ENCODE results near the gene ANK3.

Gene ANK3

DNA sequence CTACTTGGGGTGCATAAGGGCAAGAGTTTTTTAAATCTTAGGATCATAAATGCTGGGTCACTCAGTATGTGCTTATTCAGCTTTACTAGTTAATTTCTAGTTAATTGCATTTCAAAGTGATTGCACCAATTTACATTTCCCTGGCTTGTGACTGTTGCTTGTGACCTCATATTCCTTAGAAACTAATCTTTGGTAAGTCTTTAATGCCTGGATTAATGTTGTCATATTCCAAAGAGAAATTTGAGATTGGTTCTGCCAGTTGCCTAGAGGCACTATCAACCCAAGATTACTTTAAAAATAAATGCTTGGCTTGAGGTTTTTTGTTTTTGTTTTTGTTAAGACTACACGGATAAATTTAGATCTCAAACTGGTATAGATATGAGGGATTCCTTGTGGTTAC lies 103.1 kb downstream of the ANK3 start:
- no peak for DNase-seq (ENCODE audit: low read depth)
- no peak overlapping the region for H3K4me3 ChIP-seq (ENCODE audit: low read depth, low read length)
- TF ChIP-seq, protein P1, sequence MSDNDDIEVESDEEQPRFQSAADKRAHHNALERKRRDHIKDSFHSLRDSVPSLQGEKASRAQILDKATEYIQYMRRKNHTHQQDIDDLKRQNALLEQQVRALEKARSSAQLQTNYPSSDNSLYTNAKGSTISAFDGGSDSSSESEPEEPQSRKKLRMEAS (IDR thresholded peaks at IDR 0.05; ENCODE audit: low read depth, low read length): no peak
- TF ChIP-seq, protein P2, sequence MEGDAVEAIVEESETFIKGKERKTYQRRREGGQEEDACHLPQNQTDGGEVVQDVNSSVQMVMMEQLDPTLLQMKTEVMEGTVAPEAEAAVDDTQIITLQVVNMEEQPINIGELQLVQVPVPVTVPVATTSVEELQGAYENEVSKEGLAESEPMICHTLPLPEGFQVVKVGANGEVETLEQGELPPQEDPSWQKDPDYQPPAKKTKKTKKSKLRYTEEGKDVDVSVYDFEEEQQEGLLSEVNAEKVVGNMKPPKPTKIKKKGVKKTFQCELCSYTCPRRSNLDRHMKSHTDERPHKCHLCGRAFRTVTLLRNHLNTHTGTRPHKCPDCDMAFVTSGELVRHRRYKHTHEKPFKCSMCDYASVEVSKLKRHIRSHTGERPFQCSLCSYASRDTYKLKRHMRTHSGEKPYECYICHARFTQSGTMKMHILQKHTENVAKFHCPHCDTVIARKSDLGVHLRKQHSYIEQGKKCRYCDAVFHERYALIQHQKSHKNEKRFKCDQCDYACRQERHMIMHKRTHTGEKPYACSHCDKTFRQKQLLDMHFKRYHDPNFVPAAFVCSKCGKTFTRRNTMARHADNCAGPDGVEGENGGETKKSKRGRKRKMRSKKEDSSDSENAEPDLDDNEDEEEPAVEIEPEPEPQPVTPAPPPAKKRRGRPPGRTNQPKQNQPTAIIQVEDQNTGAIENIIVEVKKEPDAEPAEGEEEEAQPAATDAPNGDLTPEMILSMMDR (IDR thresholded peaks at IDR 0.05; ENCODE audit: low read depth, low read length): no peak
- TF ChIP-seq POLR2A (IDR thresholded peaks at IDR 0.05; ENCODE audit: extremely low read depth, insufficient read length) (no peak), MYC (IDR thresholded peaks at IDR 0.05; ENCODE audit: low read depth, low read length) (no peak)

DNA sequence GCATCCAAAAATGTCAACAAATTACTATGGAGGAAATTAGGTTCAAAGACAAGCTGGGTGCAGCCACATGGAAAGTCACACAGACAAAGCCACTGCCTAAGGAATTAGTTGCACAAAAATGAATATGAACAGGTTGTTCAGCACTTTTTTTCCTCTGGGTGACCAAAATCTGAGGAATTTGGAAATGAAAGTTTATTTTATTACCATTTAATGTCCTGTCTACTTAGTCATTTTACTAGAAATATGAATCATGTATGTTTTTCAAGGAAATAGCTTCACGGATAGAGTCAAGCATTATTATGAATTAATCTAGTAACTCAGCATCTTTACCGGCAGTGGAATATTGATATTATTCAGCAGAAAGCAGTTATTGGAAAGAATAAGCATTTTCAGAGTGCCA lies 106.3 kb downstream of the ANK3 start:
- H3K4me3 ChIP-seq (ENCODE audit: low read depth, low read length): no peak overlapping the region
- TF ChIP-seq, protein P1 (IDR thresholded peaks at IDR 0.05; ENCODE audit: low read depth, low read length): no peak
- TF ChIP-seq, protein P2 (IDR thresholded peaks at IDR 0.05; ENCODE audit: low read depth, low read length): no peak
- TF ChIP-seq MYC (IDR thresholded peaks at IDR 0.05; ENCODE audit: low read depth, low read length) (no peak), POLR2A (IDR thresholded peaks at IDR 0.05; ENCODE audit: extremely low read depth, insufficient read length) (no peak)
- DNase-seq (ENCODE audit: low read depth): no peak

DNA sequence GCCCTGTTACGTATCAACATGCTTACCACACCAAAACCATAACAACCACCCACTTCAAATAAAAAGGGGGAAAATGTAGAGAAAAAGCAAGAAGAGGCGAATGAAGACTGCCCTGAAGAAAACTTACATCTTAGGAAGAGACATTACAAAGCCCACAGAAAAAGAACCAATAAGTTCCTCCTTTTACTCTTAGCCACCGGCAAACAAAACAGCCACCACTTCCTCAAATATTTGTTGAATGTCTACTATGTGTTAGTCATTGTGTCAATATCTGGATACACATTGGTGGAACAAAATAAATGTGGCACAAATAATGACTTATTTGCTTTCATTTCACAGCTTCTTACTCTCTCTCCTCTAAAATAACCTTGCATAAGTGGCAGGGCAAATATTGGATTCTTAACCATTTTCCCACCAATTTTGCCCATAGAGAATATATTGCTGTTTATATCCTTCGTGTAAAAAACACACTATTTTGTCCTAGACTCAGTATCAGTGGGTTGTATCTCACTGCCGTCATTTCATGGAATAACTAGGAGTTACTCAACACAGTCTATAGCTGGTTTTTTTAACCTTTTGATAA lies 106.8 kb downstream of the ANK3 start:
- no peak for TF ChIP-seq MYC (IDR thresholded peaks at IDR 0.05; ENCODE audit: low read depth, low read length)
- no peak for TF ChIP-seq POLR2A (IDR thresholded peaks at IDR 0.05; ENCODE audit: extremely low read depth, insufficient read length)
- TF ChIP-seq, protein P1 (IDR thresholded peaks at IDR 0.05; ENCODE audit: low read depth, low read length): no peak
- TF ChIP-seq, protein P2 (IDR thresholded peaks at IDR 0.05; ENCODE audit: low read depth, low read length): no peak

DNA sequence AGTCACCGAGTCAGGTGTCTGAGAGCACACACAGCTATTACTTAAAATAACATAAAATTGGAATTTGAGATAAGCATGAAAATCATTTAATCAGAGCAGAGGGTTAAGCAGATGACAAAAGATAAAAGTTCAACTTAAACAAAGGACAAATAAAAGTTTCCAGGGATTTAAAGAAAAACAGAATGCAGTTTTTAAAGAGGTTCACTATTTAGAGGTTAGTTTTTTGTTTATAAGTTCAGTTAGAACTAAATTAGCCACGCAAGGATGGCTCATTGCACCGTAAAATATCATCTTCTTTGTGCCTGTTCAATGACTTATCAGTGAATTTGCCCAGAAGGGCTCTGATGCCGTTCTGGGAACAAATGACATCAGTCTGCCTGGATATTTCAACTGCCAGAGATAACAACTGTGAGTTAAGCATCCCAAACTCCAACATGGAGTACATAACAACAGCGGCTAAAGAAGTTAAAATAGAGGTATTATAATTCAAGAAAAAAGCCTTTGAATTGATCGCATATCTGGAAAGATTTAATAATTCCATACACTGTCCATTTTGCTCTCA lies 107.8 kb downstream of the ANK3 start:
- DNase-seq (ENCODE audit: low read depth): no peak
- no peak overlapping the region for H3K4me3 ChIP-seq (ENCODE audit: low read depth, low read length)
- TF ChIP-seq, protein P2 (IDR thresholded peaks at IDR 0.05; ENCODE audit: low read depth, low read length): no peak
- TF ChIP-seq MYC (IDR thresholded peaks at IDR 0.05; ENCODE audit: low read depth, low read length) (no peak), POLR2A (IDR thresholded peaks at IDR 0.05; ENCODE audit: extremely low read depth, insufficient read length) (no peak)
- TF ChIP-seq, protein P1 (IDR thresholded peaks at IDR 0.05; ENCODE audit: low read depth, low read length): no peak

More for the DNA sequence above, 106.8 kb downstream of the ANK3 start:
- peak; percentile 61 for DNase-seq (ENCODE audit: low read depth)
- H3K4me3 ChIP-seq (ENCODE audit: low read depth, low read length): no peak overlapping the region

DNA sequence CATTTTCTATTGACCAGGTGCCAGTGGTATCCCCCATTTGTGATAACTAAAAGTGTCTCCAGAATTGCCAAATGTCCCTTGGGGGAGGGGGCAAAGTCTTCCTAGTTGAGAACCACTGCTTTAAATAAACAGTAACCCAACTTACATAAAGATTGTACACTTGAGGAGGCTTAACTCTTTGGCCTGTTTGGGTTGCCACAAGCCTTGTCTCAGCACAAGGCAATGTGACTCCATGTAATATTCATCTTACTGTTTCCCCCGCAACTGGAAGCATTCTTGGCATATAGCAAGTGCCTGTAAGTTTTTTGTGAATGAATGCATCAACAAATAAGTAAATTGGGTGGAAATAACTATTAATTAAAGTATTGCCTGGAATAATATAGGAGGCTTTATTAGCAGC lies 108.3 kb downstream of the ANK3 start:
- DNase-seq (ENCODE audit: low read depth): no peak
- no peak overlapping the region for H3K4me3 ChIP-seq (ENCODE audit: low read depth, low read length)
- TF ChIP-seq POLR2A (IDR thresholded peaks at IDR 0.05; ENCODE audit: extremely low read depth, insufficient read length) (no peak), MYC (IDR thresholded peaks at IDR 0.05; ENCODE audit: low read depth, low read length) (no peak)
- TF ChIP-seq, protein P1 (IDR thresholded peaks at IDR 0.05; ENCODE audit: low read depth, low read length): no peak
- TF ChIP-seq, protein P2 (IDR thresholded peaks at IDR 0.05; ENCODE audit: low read depth, low read length): no peak
